T-cell (primary cell): ENCODE data around the gene BCR. TPM values are rescaled to one million over a fixed set of nuclear protein-coding genes. Genes with fewer than 3 reads are reported as not detected.
A peak's percentile ranks its signal among the peaks of the same experiment; 100 is the strongest.

Source experiments
- ATAC-seq, 4 experiments: fragments of 200-7000 bp in 3 of 4; fragments of 150-1000 bp in 1 of 4; cut with Tn5 transposase; replicated peaks in 1 of 4; 1 replicate in 3 of 4; 2 replicates in 1 of 4; pipeline ENCODE4 v1.10.0; 2021; ENCODE audit warnings: moderate library complexity in 3 of 4, mild to moderate bottlenecking in 2 of 4, moderate number of reproducible peaks in 1 of 4
- CTCF ChIA-PET, 2 donors: fragments of 300-600 bp; sonication (Branson Sonifier 250); formaldehyde crosslinking; loops; one replicate each; lab custom pipeline; 2022; ENCODE audit warnings: antibody characterized with exemption in 2 of 2; lab: Charles Lee
- POLR2A ChIA-PET, 2 donors: fragments of 300-600 bp; sonication (Branson Sonifier 250); formaldehyde crosslinking; loops; one replicate each; lab custom pipeline; 2022; ENCODE audit warnings: antibody characterized with exemption in 2 of 2; lab: Charles Lee
- DNase-seq, 35 experiments: peaks; one replicate each; pipeline versions ENCODE4 v3.0.0 to v3.0.0-alpha.2; 2013 to 2023
- H3K27ac ChIP-seq: one replicate; pipeline ENCODE4 v1.5.1; 2013; ENCODE audit warnings: low read length
- H3K27me3 ChIP-seq, 2 experiments: replicated peaks in 1 of 2; 1 replicate in 1 of 2; 2 replicates in 1 of 2; pipeline versions ENCODE4 v1.6.1 to v1.7.0; 2013; ENCODE audit warnings: low read length in 1 of 2, mixed read lengths in 1 of 2; ENCODE audit not compliant: control insufficient read depth in 2 of 2, insufficient read depth in 2 of 2; ENCODE audit errors: extremely low read depth in 1 of 2
- H3K36me3 ChIP-seq, 2 donors: 1 replicate in 1 of 2; 2 replicates in 1 of 2; pipeline versions ENCODE4 v1.6.1 to v1.7.0; 2013; ENCODE audit warnings: low read length in 1 of 2; ENCODE audit not compliant: control insufficient read depth in 2 of 2, insufficient read depth in 1 of 2; ENCODE audit errors: extremely low read depth in 1 of 2
- H3K4me1 ChIP-seq, 2 experiments: 1 replicate in 1 of 2; 2 replicates in 1 of 2; pipeline versions ENCODE4 v1.6.1 to v1.7.0; 2013; ENCODE audit warnings: low read length in 2 of 2, mixed read lengths in 1 of 2; ENCODE audit not compliant: insufficient read depth in 2 of 2, control insufficient read depth in 1 of 2; ENCODE audit errors: extremely low read depth in 1 of 2
- H3K4me3 ChIP-seq, 2 donors: 1 replicate in 1 of 2; 2 replicates in 1 of 2; pipeline versions ENCODE4 v1.5.1 to v1.7.0; 2013; ENCODE audit warnings: mild to moderate bottlenecking in 2 of 2, low read length in 1 of 2, moderate library complexity in 1 of 2; ENCODE audit not compliant: control insufficient read depth in 1 of 2; ENCODE audit errors: extremely low read depth in 1 of 2
- H3K9me3 ChIP-seq: 2 replicates; pipeline ENCODE4 v1.7.0; 2013
- H3K27ac Mint-ChIP-seq, 2 donors: one replicate each; pipeline ENCODE4 v1.8.0; 2020 to 2021; ENCODE audit warnings: mild to moderate bottlenecking in 2 of 2, mixed read lengths in 2 of 2
- H3K27me3 Mint-ChIP-seq, 2 donors: one replicate each; pipeline ENCODE4 v1.8.0; 2021 to 2022; ENCODE audit warnings: mixed read lengths in 2 of 2
- H3K36me3 Mint-ChIP-seq: one replicate; pipeline ENCODE4 v1.8.0; 2021; ENCODE audit warnings: mixed read lengths
- H3K4me1 Mint-ChIP-seq, 3 donors: one replicate each; pipeline ENCODE4 v1.8.0; 2020 to 2022; ENCODE audit warnings: mixed read lengths in 3 of 3, mild to moderate bottlenecking in 1 of 3
- H3K4me3 Mint-ChIP-seq, 3 donors: one replicate each; pipeline ENCODE4 v1.8.0; 2020 to 2022; ENCODE audit warnings: mild to moderate bottlenecking in 3 of 3, mixed read lengths in 3 of 3, moderate library complexity in 3 of 3
- H3K9me3 Mint-ChIP-seq, 3 donors: one replicate each; pipeline ENCODE4 v1.8.0; 2020 to 2022; ENCODE audit warnings: mixed read lengths in 3 of 3
- WGBS: methylation state at CpG from one replicate; pipeline ENCODE4 v1.1.5; 2013; ENCODE audit warnings: missing lambda C conversion rate; ENCODE audit not compliant: insufficient coverage; 5-methylcytosine and 5-hydroxymethylcytosine counted together
- total RNA-seq, 35 experiments: library from RNA in 6 of 35; stranded (reverse) in 6 of 35; fragments of 120-200 nt in 1 of 35; gene quantifications; one replicate each; pipeline versions ENCODE4 v1.2.1 to v1.2.4 and lab custom pipeline; 2013 to 2026

BCR gene
- total RNA-seq, 5 donors from 2014 or later (not counting 1 experiment from before 2014, with no cell fraction given) = 74.6 to 103 (median 85.5) TPM

DNA sequence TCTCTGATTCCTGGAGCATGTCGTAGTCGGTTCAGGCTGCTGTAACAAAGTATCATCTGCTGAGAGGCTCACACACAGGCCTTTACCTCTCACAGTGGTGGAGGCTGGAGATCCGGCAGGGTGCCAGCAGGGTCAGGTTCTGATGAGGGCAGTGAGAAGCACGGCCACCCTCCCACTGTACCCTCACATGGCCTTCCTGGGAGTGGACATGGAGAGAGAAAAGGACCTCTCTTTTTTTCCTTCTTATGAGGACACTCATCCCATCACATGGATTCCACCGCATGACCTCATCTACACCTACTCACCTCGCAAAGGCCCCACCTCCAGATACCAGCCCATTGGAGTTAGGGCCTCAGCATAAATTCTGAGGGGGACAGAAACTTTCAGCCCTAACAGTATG, 99.5 kb downstream of the BCR start:
- Mint-ChIP-seq H3K4me3 (no peak overlapping the region), H3K9me3 (no peaks in the 10 kb centered on the region), H3K36me3 (peaks cover 10% of the 10 kb centered on the region), H3K27ac (peak overlapping the region; percentile 76 to 82), H3K4me1 (peaks cover 0 to 42% (median 24%) of the 10 kb centered on the region in 3 donors), H3K27me3 (no peaks in the 10 kb centered on the region)
- Histone ChIP-seq H3K36me3 (peaks cover 31 to 57% of the 10 kb centered on the region in 2 donors), H3K27me3 (no peaks in the 10 kb centered on the region), H3K9me3 (no peaks in the 10 kb centered on the region), H3K4me1 (peaks cover 0 to 47% of the 10 kb centered on the region in 2 experiments), H3K27ac (peak overlapping the region; percentile 67), H3K4me3 (no peak overlapping the region)
- ChIA-PET POLR2A (no interaction called here), CTCF (interaction anchor here in 1 of 2 donors (1.2 kb wide), 2 partner anchors 135 to 142 kb away, joined by 4 read pairs; no protein-coding TSS in a partner anchor)
- no peak for ATAC-seq
- WGBS = no CpG with 5 or more reads among the region's 6 CpGs
- no peak for DNase-seq

DNA sequence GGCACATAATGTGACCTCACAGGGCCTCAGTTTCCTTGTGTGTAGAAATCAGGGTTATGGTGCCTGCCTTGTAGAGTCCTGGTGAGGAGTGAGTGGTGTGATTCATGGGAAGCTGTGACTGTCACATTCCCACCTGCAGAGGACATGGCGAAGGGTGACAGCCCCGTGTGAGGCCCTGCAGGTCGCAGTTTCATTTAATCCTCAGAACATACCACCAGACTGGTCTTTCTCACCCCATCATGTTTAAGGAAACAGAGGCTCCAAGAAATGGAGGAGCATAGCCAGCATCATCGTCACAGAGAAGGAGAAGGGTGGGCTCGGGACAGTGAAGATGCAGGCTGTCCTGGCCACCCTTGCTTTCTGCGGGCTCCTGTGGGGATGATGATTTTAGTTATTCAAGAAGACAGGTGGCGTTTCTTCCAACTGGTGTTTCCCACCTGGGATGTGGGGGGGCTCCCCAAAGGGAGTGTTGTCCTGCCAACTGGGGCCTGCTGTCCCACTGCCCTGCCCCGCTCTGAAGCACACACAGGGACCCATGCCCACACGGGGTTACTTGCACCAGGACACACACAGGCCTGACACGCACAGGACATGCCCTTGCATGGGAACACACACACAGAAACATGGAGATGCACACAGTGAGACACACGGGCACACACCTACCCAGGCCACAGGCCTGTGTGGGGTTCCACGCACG, 100.2 kb downstream of the BCR start:
- ATAC-seq (no peak), DNase-seq (no peak)
- Mint-ChIP-seq H3K4me3 (no peak overlapping the region), H3K4me1 (peaks cover 0 to 42% (median 24%) of the 10 kb centered on the region in 3 donors), H3K27me3 (no peaks in the 10 kb centered on the region), H3K36me3 (peaks cover 15% of the 10 kb centered on the region), H3K9me3 (no peaks in the 10 kb centered on the region), H3K27ac (peak overlapping the region; percentile 23 to 48)
- Histone ChIP-seq H3K27ac (peak overlapping the region; percentile 36), H3K4me1 (peaks cover 0 to 47% of the 10 kb centered on the region in 2 experiments), H3K9me3 (no peaks in the 10 kb centered on the region), H3K4me3 (no peak overlapping the region), H3K36me3 (peaks cover 32 to 60% of the 10 kb centered on the region in 2 donors), H3K27me3 (no peaks in the 10 kb centered on the region)
- ChIA-PET CTCF (no interaction called here), POLR2A (no interaction called here)
- WGBS = 97% methylated on average over 7 of the region's 13 CpGs

DNA sequence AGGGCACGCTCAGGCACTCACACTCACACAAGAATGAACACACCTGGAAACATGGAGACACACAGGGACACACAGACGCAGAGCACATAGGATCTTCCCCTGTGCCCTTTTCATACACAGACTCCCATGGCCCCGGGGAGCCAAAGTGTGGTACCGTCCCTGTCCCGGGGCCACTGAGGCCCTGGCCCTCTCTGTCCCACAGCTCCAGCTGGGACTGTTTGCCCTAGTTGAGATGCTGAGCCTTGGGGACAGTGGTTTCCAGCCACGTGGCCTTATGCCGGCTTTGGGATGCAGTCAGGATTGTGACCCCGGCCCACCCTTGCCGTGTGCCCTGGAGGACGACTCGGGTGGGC, 100.7 kb downstream of the BCR start:
- Histone ChIP-seq H3K4me3 (no peak overlapping the region), H3K36me3 (peaks cover 33 to 61% of the 10 kb centered on the region in 2 donors), H3K27me3 (no peaks in the 10 kb centered on the region), H3K27ac (no peak overlapping the region), H3K4me1 (peaks cover 0 to 47% of the 10 kb centered on the region in 2 experiments), H3K9me3 (no peaks in the 10 kb centered on the region)
- CTCF ChIA-PET = no interaction called here
- DNase-seq = peak in 1 of 35 experiments; percentile 13
- Mint-ChIP-seq H3K4me3 (no peak overlapping the region), H3K27me3 (no peaks in the 10 kb centered on the region), H3K36me3 (peaks cover 14% of the 10 kb centered on the region), H3K27ac (peak overlapping the region in 1 of 2 donors; percentile 48), H3K9me3 (no peaks in the 10 kb centered on the region), H3K4me1 (peaks cover 0 to 42% (median 24%) of the 10 kb centered on the region in 3 donors)
- POLR2A ChIA-PET = no interaction called here
- ATAC-seq = no peak
- 93% methylated on average over 10 of the region's 11 CpGs for WGBS

DNA sequence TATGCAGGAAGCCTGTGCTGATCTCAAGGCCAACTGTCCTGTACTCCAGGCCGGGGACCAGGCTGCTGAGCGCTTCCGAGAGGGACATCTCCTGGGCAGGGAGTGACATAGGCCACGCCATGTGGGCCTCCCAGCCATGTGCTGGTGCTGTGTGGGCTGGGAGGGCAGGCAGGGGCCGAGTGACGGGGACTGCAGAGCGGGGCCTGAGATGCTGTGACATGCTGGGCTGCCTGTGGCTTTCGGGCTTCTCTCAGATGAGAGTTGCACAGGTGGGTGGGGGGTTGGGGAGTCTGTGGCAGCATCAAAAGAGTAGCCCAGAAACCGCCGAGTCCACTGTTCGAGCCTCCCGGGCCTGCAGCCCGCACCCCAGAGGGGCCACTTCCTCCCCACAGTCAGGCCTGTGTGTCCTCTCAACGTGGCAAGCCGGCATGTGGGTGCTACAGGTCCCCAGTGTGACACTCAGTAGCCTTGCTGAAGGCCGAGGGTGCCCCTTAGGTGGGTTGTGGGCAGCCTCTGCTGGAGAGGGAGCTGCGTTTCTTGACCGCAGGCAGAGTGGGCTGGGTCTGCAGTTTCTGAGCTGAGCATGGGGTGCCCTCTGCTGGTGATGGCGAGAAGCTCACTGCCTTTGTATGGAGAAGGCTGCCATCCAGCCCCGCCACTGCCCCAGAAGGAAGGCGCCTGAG, 101.2 kb downstream of the BCR start:
- Histone ChIP-seq H3K9me3 (no peaks in the 10 kb centered on the region), H3K4me1 (peaks cover 0 to 47% of the 10 kb centered on the region in 2 experiments), H3K36me3 (peaks cover 32 to 64% of the 10 kb centered on the region in 2 donors), H3K27me3 (no peaks in the 10 kb centered on the region), H3K4me3 (no peak overlapping the region), H3K27ac (no peak overlapping the region)
- Mint-ChIP-seq H3K4me3 (no peak overlapping the region), H3K4me1 (peaks cover 0 to 42% (median 24%) of the 10 kb centered on the region in 3 donors), H3K9me3 (no peaks in the 10 kb centered on the region), H3K27ac (no peak overlapping the region), H3K27me3 (no peaks in the 10 kb centered on the region), H3K36me3 (peaks cover 16% of the 10 kb centered on the region)
- ATAC-seq (peak; percentile 78 to 82 (median 78)), DNase-seq (peak; percentile 50 to 89 (median 75))
- ChIA-PET CTCF (interaction anchor here (0.6 to 1.5 kb wide), 17 partner anchors 13 to 323 kb away, joined by 3 to 43 read pairs (median 4); partner anchors contain the start of gene RSPH14 (in 1 of the 2)), POLR2A (no interaction called here)
- WGBS = 32% methylated on average over 19 of the region's 21 CpGs

DNA sequence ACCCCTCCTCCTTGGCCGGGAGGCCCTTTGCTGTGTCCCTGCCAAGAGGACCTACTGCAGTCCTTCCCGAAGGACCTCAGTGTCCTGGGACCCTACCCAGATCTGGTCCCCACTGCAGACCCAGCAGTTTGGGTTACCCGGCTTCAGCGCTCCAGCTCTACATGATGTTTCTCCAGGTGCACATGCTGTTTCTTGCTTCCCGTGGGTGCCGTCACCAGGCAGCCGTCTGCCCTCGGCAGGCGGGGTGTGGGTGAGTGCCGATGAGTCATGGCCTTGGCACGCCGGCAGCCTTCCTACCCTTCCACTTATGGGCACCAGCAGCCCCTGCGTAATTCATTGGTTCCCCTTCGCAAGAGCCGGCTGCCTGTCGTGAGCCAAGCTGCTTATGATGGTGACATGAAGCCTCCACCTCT, 101.8 kb downstream of the BCR start:
- CTCF ChIA-PET = interaction anchor here (0.5 to 1.5 kb wide), 18 partner anchors 13 to 324 kb away, joined by 3 to 43 read pairs (median 4); partner anchors contain the start of gene RSPH14 (in 1 of the 2)
- Histone ChIP-seq H3K27ac (no peak overlapping the region), H3K27me3 (no peaks in the 10 kb centered on the region), H3K9me3 (no peaks in the 10 kb centered on the region), H3K4me3 (no peak overlapping the region), H3K36me3 (peaks cover 27 to 62% of the 10 kb centered on the region in 2 donors), H3K4me1 (peaks cover 0 to 47% of the 10 kb centered on the region in 2 experiments)
- no peak for ATAC-seq
- Mint-ChIP-seq H3K36me3 (peaks cover 21% of the 10 kb centered on the region), H3K27me3 (no peaks in the 10 kb centered on the region), H3K9me3 (no peaks in the 10 kb centered on the region), H3K27ac (no peak overlapping the region), H3K4me3 (no peak overlapping the region), H3K4me1 (peaks cover 0 to 39% (median 24%) of the 10 kb centered on the region in 3 donors)
- POLR2A ChIA-PET = no interaction called here
- DNase-seq = no peak
- 57% methylated on average over 12 of the region's 16 CpGs for WGBS

DNA sequence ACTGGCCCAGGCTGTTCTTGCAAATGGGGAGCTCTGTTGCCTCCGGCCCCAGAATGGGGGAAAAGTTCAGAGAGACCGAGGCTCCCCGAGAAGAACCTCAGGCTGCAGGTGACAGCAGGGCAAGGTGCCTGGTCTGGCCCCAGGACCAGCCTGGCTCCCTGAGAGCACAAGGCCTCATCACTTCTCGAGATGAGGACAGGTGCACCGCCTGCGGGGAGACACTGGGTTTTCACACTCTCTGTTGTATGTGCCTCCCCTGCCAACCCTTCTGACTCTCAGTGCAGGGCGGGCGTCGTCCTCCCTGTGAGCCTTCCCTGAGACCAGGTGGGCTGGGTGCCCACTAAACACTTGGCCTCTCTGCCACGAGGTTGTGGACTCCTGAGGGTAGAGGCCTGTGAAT, 102.2 kb downstream of the BCR start:
- no peak for DNase-seq
- no peaks in the 10 kb centered on the region for H3K9me3 Mint-ChIP-seq
- ChIA-PET CTCF (interaction anchor here (0.5 to 1.5 kb wide), 16 partner anchors 14 to 324 kb away, joined by 3 to 43 read pairs (median 4); partner anchors contain the start of gene RSPH14 (in 1 of the 2)), POLR2A (no interaction called here)
- H3K36me3 Mint-ChIP-seq = peaks cover 18% of the 10 kb centered on the region
- H3K4me1 ChIP-seq = peaks cover 0 to 47% of the 10 kb centered on the region in 2 experiments
- no peak overlapping the region for H3K27ac Mint-ChIP-seq
- peaks cover 30 to 62% of the 10 kb centered on the region in 2 donors for H3K36me3 ChIP-seq
- no peak overlapping the region for H3K27ac ChIP-seq
- ATAC-seq = no peak
- 91% methylated on average over 9 of the region's 10 CpGs for WGBS
- H3K4me3 Mint-ChIP-seq = no peak overlapping the region
- H3K4me3 ChIP-seq = no peak overlapping the region
- H3K27me3 ChIP-seq = no peaks in the 10 kb centered on the region
- peaks cover 0 to 37% (median 24%) of the 10 kb centered on the region in 3 donors for H3K4me1 Mint-ChIP-seq
- no peaks in the 10 kb centered on the region for H3K27me3 Mint-ChIP-seq
- H3K9me3 ChIP-seq = no peaks in the 10 kb centered on the region
